ENCODE results near the gene UBQLN4.
"Not testable (repeated sequence)": the region's sequence is repeated elsewhere in the genome, so short reads cannot be mapped to it uniquely, and the experiment has no call there.

UBQLN4 gene

GRCh38 chr1:156056326-156056849 is 2.8 kb upstream of the UBQLN4 start:
- DNase-seq, result no peak

GRCh38 chr1:156055281-156056048 is 1.9 kb upstream of the UBQLN4 start:
- DNase-seq, result no peak

GRCh38 chr1:156054500-156055280 is 1.1 kb upstream of the UBQLN4 start, which contains the start of gene LAMTOR2:
LAMTOR2 (plus strand) TSS chr1:156054782; CDS start chr1:156054890, 108 bp downstream.
- peak; percentile 96 for DNase-seq

GRCh38 chr1:156052862-156053767 is 483 bp downstream of the UBQLN4 start:
- peak; percentile 71 for DNase-seq

GRCh38 chr1:156051011-156051725 is 2.4 kb downstream of the UBQLN4 start:
- DNase-seq, result no peak

GRCh38 chr1:156050376-156050775 is 3.2 kb downstream of the UBQLN4 start:
- no peak for DNase-seq

- DNase-seq, result no peak
Measured at GRCh38 chr1:156048663-156049258, 4.8 kb downstream of the UBQLN4 start.

- DNase-seq, result no peak
Measured at GRCh38 chr1:156045076-156045475, 8.5 kb downstream of the UBQLN4 start.

- no peak for DNase-seq
Measured at GRCh38 chr1:156042828-156043227, 10.8 kb downstream of the UBQLN4 start.

GRCh38 chr1:156034991-156035390 is 18.6 kb downstream of the UBQLN4 start:
- not testable (repeated sequence) for DNase-seq

GRCh38 chr1:156033011-156033410 is 20.6 kb downstream of the UBQLN4 start:
- no peak for DNase-seq

- DNase-seq, result no peak
Measured at GRCh38 chr1:156026588-156026987, 27.0 kb downstream of the UBQLN4 start.

- DNase-seq, result peak; percentile 42
Measured at GRCh38 chr1:156025876-156026275, 27.7 kb downstream of the UBQLN4 start.

GRCh38 chr1:156024801-156025200 is 28.8 kb downstream of the UBQLN4 start:
- DNase-seq, result no peak

GRCh38 chr1:156021954-156022353 is 31.6 kb downstream of the UBQLN4 start:
- no peak for DNase-seq

GRCh38 chr1:156021093-156021428 is 32.5 kb downstream of the UBQLN4 start:
- no peak for DNase-seq

- DNase-seq, result peak; percentile 90
Measured at GRCh38 chr1:156020293-156021092, 33.1 kb downstream of the UBQLN4 start, which contains the start of gene SSR2. SSR2 (minus strand) TSS chr1:156020951; CDS start chr1:156020167, 784 bp downstream.

GRCh38 chr1:156019946-156020292 is 33.7 kb downstream of the UBQLN4 start:
- no peak for DNase-seq

GRCh38 chr1:156014829-156015228 is 38.8 kb downstream of the UBQLN4 start:
- DNase-seq, result no peak

GRCh38 chr1:156012051-156012817 is 41.4 kb downstream of the UBQLN4 start:
- DNase-seq, result no peak
